ENCODE data around the gene WDR7.

The WDR7 gene

GRCh38 chr18:56815926-56816325, 164.8 kb downstream of the WDR7 start:
- no peak for TF ChIP-seq SUZ12 (IDR thresholded peaks at IDR 0.05)
- no peak for TF ChIP-seq NFRKB (IDR thresholded peaks at IDR 0.05)
- TF ChIP-seq FOXA1 (IDR thresholded peaks at IDR 0.05) = no peak
- no peak for TF ChIP-seq BHLHE40 (IDR thresholded peaks at IDR 0.05; ENCODE audit: borderline replicate concordance)
- TF ChIP-seq CTBP1 (IDR thresholded peaks at IDR 0.05; ENCODE audit: borderline replicate concordance) = no peak
- ChIA-PET CTCF (no interaction called here), POLR2A (no interaction called here)

GRCh38 chr18:56823986-56824565, 172.9 kb downstream of the WDR7 start:
- no peak for DNase-seq (ENCODE audit: extremely low spot score)
- ChIA-PET CTCF (no interaction called here), POLR2A (no interaction called here)
- TF ChIP-seq ZNF384 (IDR thresholded peaks at IDR 0.05) (no peak), HDGF (IDR thresholded peaks at IDR 0.05; ENCODE audit: borderline replicate concordance) (no peak)

More at GRCh38 chr18:56815926-56816325, 164.8 kb downstream of the WDR7 start:
- no peak for DNase-seq (ENCODE audit: extremely low spot score)

- no peak for TF ChIP-seq TARDBP (IDR thresholded peaks at IDR 0.05)
- TF ChIP-seq FOXM1 (IDR thresholded peaks at IDR 0.05; ENCODE audit: borderline replicate concordance) = no peak
- TF ChIP-seq SUZ12 (IDR thresholded peaks at IDR 0.05) = no peak
- TF ChIP-seq HDGF (IDR thresholded peaks at IDR 0.05; ENCODE audit: borderline replicate concordance) = no peak
- no peak for TF ChIP-seq FOXA1 (IDR thresholded peaks at IDR 0.05)
- no peak for TF ChIP-seq SP1 (IDR thresholded peaks at IDR 0.05)
- TF ChIP-seq CTBP1 (IDR thresholded peaks at IDR 0.05; ENCODE audit: borderline replicate concordance) = no peak
- no peak for TF ChIP-seq NFRKB (IDR thresholded peaks at IDR 0.05)
- no peak for TF ChIP-seq ZNF384 (IDR thresholded peaks at IDR 0.05)
- no peak for TF ChIP-seq ARNT (IDR thresholded peaks at IDR 0.05)
- TF ChIP-seq L3MBTL2 (conservative IDR thresholded peaks at IDR 0.05) = no peak
- ChIA-PET POLR2A (no interaction called here), CTCF (no interaction called here)
- no peak for DNase-seq (ENCODE audit: extremely low spot score)
Measured at GRCh38 chr18:56825321-56825720, 174.2 kb downstream of the WDR7 start.

GRCh38 chr18:56825878-56826277, 174.7 kb downstream of the WDR7 start:
- ChIA-PET CTCF (no interaction called here), POLR2A (no interaction called here)
- TF ChIP-seq ELF4 (IDR thresholded peaks at IDR 0.05) = no peak
- no peak for TF ChIP-seq HDGF (IDR thresholded peaks at IDR 0.05; ENCODE audit: borderline replicate concordance)
- TF ChIP-seq FOXA1 (IDR thresholded peaks at IDR 0.05) = no peak
- TF ChIP-seq SUZ12 (IDR thresholded peaks at IDR 0.05) = no peak
- no peak for TF ChIP-seq ARNT (IDR thresholded peaks at IDR 0.05)
- TF ChIP-seq PKNOX1 (IDR thresholded peaks at IDR 0.05) = no peak
- no peak for TF ChIP-seq L3MBTL2 (conservative IDR thresholded peaks at IDR 0.05)
- no peak for TF ChIP-seq SP1 (IDR thresholded peaks at IDR 0.05)
- TF ChIP-seq CTBP1 (IDR thresholded peaks at IDR 0.05; ENCODE audit: borderline replicate concordance) = no peak
- no peak for TF ChIP-seq NFRKB (IDR thresholded peaks at IDR 0.05)
- no peak for TF ChIP-seq TARDBP (IDR thresholded peaks at IDR 0.05)
- no peak for TF ChIP-seq BHLHE40 (IDR thresholded peaks at IDR 0.05; ENCODE audit: borderline replicate concordance)
- TF ChIP-seq LEF1 (IDR thresholded peaks at IDR 0.05; ENCODE audit: borderline replicate concordance) = no peak
- no peak for TF ChIP-seq FOXM1 (IDR thresholded peaks at IDR 0.05; ENCODE audit: borderline replicate concordance)
- no peak for DNase-seq (ENCODE audit: extremely low spot score)

- DNase-seq (ENCODE audit: extremely low spot score) = no peak
- POLR2A ChIA-PET = no interaction called here
- TF ChIP-seq SP1 (IDR thresholded peaks at IDR 0.05) = no peak
- no peak for TF ChIP-seq ARNT (IDR thresholded peaks at IDR 0.05)
- no peak for TF ChIP-seq LEF1 (IDR thresholded peaks at IDR 0.05; ENCODE audit: borderline replicate concordance)
- TF ChIP-seq FOXA1 (IDR thresholded peaks at IDR 0.05) = no peak
- TF ChIP-seq ELF4 (IDR thresholded peaks at IDR 0.05) = no peak
Measured at GRCh38 chr18:56831988-56832387, 180.8 kb downstream of the WDR7 start.

GRCh38 chr18:56835331-56835730, 184.2 kb downstream of the WDR7 start:
- no peak for TF ChIP-seq HDGF (IDR thresholded peaks at IDR 0.05; ENCODE audit: borderline replicate concordance)
- no peak for TF ChIP-seq ARNT (IDR thresholded peaks at IDR 0.05)
- TF ChIP-seq FOXM1 (IDR thresholded peaks at IDR 0.05; ENCODE audit: borderline replicate concordance) = no peak
- no peak for TF ChIP-seq FOXK2 (IDR thresholded peaks at IDR 0.05)
- CTCF ChIA-PET = no interaction called here
- DNase-seq (ENCODE audit: extremely low spot score) = no peak
- POLR2A ChIA-PET = no interaction called here

More at GRCh38 chr18:56831988-56832387, 180.8 kb downstream of the WDR7 start:
- CTCF ChIA-PET = no interaction called here

GRCh38 chr18:56836173-56836572, 185.0 kb downstream of the WDR7 start:
- ChIA-PET CTCF (no interaction called here), POLR2A (no interaction called here)
- DNase-seq (ENCODE audit: extremely low spot score) = no peak
- TF ChIP-seq LEF1 (IDR thresholded peaks at IDR 0.05; ENCODE audit: borderline replicate concordance) = no peak
- no peak for TF ChIP-seq TARDBP (IDR thresholded peaks at IDR 0.05)
- TF ChIP-seq CTBP1 (IDR thresholded peaks at IDR 0.05; ENCODE audit: borderline replicate concordance) = no peak
- TF ChIP-seq FOXK2 (IDR thresholded peaks at IDR 0.05) = no peak
- no peak for TF ChIP-seq PKNOX1 (IDR thresholded peaks at IDR 0.05)
- no peak for TF ChIP-seq HDGF (IDR thresholded peaks at IDR 0.05; ENCODE audit: borderline replicate concordance)
- TF ChIP-seq FOXA1 (IDR thresholded peaks at IDR 0.05) = no peak

- DNase-seq (ENCODE audit: extremely low spot score) = no peak
- CTCF ChIA-PET = no interaction called here
- TF ChIP-seq FOXA1 (IDR thresholded peaks at IDR 0.05) (no peak), HDGF (IDR thresholded peaks at IDR 0.05; ENCODE audit: borderline replicate concordance) (no peak), L3MBTL2 (conservative IDR thresholded peaks at IDR 0.05) (no peak), PKNOX1 (IDR thresholded peaks at IDR 0.05) (no peak), ZNF384 (IDR thresholded peaks at IDR 0.05) (no peak), TARDBP (IDR thresholded peaks at IDR 0.05) (no peak), CTBP1 (IDR thresholded peaks at IDR 0.05; ENCODE audit: borderline replicate concordance) (no peak), BHLHE40 (IDR thresholded peaks at IDR 0.05; ENCODE audit: borderline replicate concordance) (no peak), NFRKB (IDR thresholded peaks at IDR 0.05) (no peak), FOXM1 (IDR thresholded peaks at IDR 0.05; ENCODE audit: borderline replicate concordance) (no peak), ELF4 (IDR thresholded peaks at IDR 0.05) (no peak), ARNT (IDR thresholded peaks at IDR 0.05) (no peak), FOXK2 (IDR thresholded peaks at IDR 0.05) (no peak), SP1 (IDR thresholded peaks at IDR 0.05) (no peak)
- POLR2A ChIA-PET = no interaction called here
Measured at GRCh38 chr18:56841836-56842235, 190.7 kb downstream of the WDR7 start.
